ENCODE measurements around the gene PLPP1. TPM values are rescaled to one million over a fixed set of nuclear protein-coding genes. Genes with fewer than 3 reads are reported as not detected.

PLPP1 gene
- total RNA-seq, 1 donor from 2014 or later = 73.7 TPM

DNA sequence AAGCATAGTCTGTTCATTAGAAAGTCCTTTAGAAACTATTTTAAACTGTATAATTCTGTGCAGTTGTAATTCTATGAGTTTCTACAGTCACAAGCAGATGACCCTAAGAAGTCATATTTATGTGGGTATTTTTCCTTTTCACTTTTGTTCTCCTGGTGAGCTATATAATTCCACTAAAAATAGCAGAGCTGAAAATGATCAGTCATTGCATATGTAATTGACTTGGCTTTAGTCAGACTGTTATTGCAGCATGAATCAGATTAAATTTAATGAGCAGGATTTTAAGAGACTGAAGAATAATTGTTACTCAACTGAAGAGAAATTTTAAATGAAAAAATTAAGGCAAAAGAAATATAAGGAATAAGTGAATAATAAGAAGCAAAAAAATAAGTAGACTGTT, 118.5 kb downstream of the PLPP1 start:
- H3K27me3 Mint-ChIP-seq (ENCODE audit: low read depth) = no peaks in the 10 kb centered on the region

DNA sequence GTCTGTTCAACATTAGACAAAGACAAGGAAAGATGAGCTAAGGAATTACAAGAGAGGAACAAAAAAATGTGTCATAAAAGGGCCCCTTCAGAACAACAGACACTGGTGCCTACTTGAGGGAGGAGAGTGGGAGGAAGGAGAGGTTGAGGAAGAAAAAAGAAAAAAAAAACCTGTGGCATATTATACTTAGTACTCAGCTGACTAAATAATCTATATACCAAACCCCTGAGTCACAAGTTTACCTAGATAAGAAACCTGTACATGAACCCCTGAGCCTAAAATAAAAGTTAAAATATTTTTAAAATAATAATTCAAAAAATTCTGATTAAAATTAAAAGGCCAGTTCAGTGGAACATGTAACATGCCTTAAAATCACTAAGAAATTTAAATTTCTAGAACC, 119.7 kb downstream of the PLPP1 start:
- no peak for DNase-seq (ENCODE audit: low spot score)
- H3K4me1 Mint-ChIP-seq (ENCODE audit: low read depth) = peaks cover 39% of the 10 kb centered on the region
- TF ChIP-seq, protein P1, sequence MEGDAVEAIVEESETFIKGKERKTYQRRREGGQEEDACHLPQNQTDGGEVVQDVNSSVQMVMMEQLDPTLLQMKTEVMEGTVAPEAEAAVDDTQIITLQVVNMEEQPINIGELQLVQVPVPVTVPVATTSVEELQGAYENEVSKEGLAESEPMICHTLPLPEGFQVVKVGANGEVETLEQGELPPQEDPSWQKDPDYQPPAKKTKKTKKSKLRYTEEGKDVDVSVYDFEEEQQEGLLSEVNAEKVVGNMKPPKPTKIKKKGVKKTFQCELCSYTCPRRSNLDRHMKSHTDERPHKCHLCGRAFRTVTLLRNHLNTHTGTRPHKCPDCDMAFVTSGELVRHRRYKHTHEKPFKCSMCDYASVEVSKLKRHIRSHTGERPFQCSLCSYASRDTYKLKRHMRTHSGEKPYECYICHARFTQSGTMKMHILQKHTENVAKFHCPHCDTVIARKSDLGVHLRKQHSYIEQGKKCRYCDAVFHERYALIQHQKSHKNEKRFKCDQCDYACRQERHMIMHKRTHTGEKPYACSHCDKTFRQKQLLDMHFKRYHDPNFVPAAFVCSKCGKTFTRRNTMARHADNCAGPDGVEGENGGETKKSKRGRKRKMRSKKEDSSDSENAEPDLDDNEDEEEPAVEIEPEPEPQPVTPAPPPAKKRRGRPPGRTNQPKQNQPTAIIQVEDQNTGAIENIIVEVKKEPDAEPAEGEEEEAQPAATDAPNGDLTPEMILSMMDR (IDR thresholded peaks at IDR 0.05) = no peak
- H3K4me3 Mint-ChIP-seq (ENCODE audit: unreplicated experiment) = no peak overlapping the region
- peaks cover 6% of the 10 kb centered on the region for H3K36me3 Mint-ChIP-seq (ENCODE audit: low read depth)
- H3K27me3 Mint-ChIP-seq (ENCODE audit: low read depth) = no peaks in the 10 kb centered on the region
- no peaks in the 10 kb centered on the region for H3K9me3 Mint-ChIP-seq (ENCODE audit: low read depth)
- peak overlapping the region; percentile 41 for H3K27ac Mint-ChIP-seq (ENCODE audit: unreplicated experiment)

More for the DNA sequence above, 118.5 kb downstream of the PLPP1 start:
- no peaks in the 10 kb centered on the region for H3K9me3 Mint-ChIP-seq (ENCODE audit: low read depth)
- H3K4me1 Mint-ChIP-seq (ENCODE audit: low read depth) = peaks cover 51% of the 10 kb centered on the region
- peaks cover 8% of the 10 kb centered on the region for H3K36me3 Mint-ChIP-seq (ENCODE audit: low read depth)
- DNase-seq (ENCODE audit: low spot score) = no peak
- no peak overlapping the region for H3K4me3 Mint-ChIP-seq (ENCODE audit: unreplicated experiment)
- peak overlapping the region; percentile 57 for H3K27ac Mint-ChIP-seq (ENCODE audit: unreplicated experiment)
- TF ChIP-seq, protein P1 (IDR thresholded peaks at IDR 0.05) = no peak

DNA sequence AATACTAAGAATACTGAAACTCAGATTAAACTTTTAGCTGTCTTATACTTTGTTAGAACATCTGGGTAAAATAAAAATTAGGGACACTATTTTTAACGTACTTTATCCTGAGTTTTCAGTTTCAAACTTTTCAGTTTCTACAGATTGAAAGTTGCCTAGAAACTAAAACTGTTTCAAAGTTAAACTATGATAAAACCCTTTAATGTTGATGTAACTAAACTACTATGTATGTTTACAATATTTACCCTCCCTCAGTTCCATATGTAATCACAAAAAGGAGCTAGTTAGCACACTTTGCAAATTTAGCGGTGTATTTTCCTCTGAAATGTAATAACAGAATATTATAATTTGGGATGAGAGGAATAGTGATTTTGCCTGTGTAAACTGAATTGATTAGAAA, 121.1 kb downstream of the PLPP1 start:
- H3K27me3 Mint-ChIP-seq (ENCODE audit: low read depth) = no peaks in the 10 kb centered on the region
- no peaks in the 10 kb centered on the region for H3K9me3 Mint-ChIP-seq (ENCODE audit: low read depth)
- H3K27ac Mint-ChIP-seq (ENCODE audit: unreplicated experiment) = no peak overlapping the region
- peaks cover 25% of the 10 kb centered on the region for H3K4me1 Mint-ChIP-seq (ENCODE audit: low read depth)
- TF ChIP-seq, protein P1 (IDR thresholded peaks at IDR 0.05) = no peak
- no peak for DNase-seq (ENCODE audit: low spot score)
- H3K36me3 Mint-ChIP-seq (ENCODE audit: low read depth) = peaks cover 6% of the 10 kb centered on the region
- H3K4me3 Mint-ChIP-seq (ENCODE audit: unreplicated experiment) = no peak overlapping the region

DNA sequence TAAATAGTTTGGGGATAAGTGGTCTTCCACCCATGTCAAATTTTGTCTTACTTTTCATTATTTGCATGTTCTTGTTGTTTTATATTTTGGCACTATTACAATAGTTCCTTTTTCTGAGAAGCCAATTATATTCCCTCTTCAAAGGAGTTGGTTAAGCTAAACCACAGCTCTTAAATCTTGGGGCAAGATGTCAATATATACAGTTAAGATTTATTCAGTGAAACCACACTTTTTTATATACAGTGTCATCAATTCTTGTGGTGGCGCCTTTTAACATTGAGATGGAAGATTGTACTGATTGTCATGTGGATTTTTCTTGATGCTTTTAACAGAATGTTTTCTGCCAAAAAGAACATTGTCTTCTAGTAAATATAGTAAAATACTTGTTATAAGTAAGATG, 122.9 kb downstream of the PLPP1 start:
- Mint-ChIP-seq H3K27me3 (ENCODE audit: low read depth) (no peaks in the 10 kb centered on the region), H3K9me3 (ENCODE audit: low read depth) (no peaks in the 10 kb centered on the region), H3K4me1 (ENCODE audit: low read depth) (peaks cover 16% of the 10 kb centered on the region), H3K27ac (ENCODE audit: unreplicated experiment) (no peak overlapping the region), H3K4me3 (ENCODE audit: unreplicated experiment) (no peak overlapping the region), H3K36me3 (ENCODE audit: low read depth) (peaks cover 6% of the 10 kb centered on the region)
- DNase-seq (ENCODE audit: low spot score) = no peak
- TF ChIP-seq, protein P1 (IDR thresholded peaks at IDR 0.05) = no peak

DNA sequence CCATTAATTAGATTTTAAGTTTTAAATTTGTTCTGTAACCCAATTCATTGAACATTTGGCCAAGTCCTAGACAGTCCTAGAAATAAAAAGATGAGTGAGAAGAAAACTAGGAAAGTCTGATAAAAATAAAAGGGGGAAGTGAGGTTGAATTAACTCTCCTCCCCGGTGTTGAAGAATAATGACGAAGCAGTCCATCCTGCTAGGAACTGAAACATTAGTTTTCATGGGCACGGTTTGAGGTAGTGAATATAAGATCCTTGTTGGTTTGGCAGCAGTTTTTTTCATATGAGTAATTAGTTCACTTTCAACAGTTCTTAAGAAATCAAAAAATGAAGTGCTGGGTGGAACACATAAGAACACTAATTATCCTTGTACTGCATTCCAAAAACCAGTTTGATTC, 123.9 kb downstream of the PLPP1 start:
- DNase-seq (ENCODE audit: low spot score) = no peak
- H3K36me3 Mint-ChIP-seq (ENCODE audit: low read depth) = peaks cover 10% of the 10 kb centered on the region
- TF ChIP-seq, protein P1 (IDR thresholded peaks at IDR 0.05) = no peak
- no peak overlapping the region for H3K4me3 Mint-ChIP-seq (ENCODE audit: unreplicated experiment)
- H3K27me3 Mint-ChIP-seq (ENCODE audit: low read depth) = no peaks in the 10 kb centered on the region
- peaks cover 11% of the 10 kb centered on the region for H3K4me1 Mint-ChIP-seq (ENCODE audit: low read depth)
- H3K27ac Mint-ChIP-seq (ENCODE audit: unreplicated experiment) = no peak overlapping the region
- no peaks in the 10 kb centered on the region for H3K9me3 Mint-ChIP-seq (ENCODE audit: low read depth)
